MM.1S (cell line): Measurements from ENCODE around the gene TMEM176A.

ENCODE experiments used
- DNase-seq: peaks from one replicate; pipeline ENCODE4 v3.0.0-alpha.2; 2015
- H2AFZ ChIP-seq: fragments of 300-600 bp; sonication (generic); 2 replicates; pipeline ENCODE4 v1.6.0; 2016; ENCODE audit warnings: antibody characterized with exemption, low read length
- H3F3A ChIP-seq: fragments of 300-600 bp; sonication (generic); 2 replicates; pipeline ENCODE4 v1.6.1; 2016; ENCODE audit warnings: mild to moderate bottlenecking, antibody characterized with exemption, low read length, moderate library complexity, mixed read lengths; ENCODE audit not compliant: insufficient read depth
- H3K27ac ChIP-seq: fragments of 300-600 bp; sonication (generic); 2 replicates; pipeline ENCODE4 v1.5.1; 2016; ENCODE audit warnings: mild to moderate bottlenecking, low read length
- H3K27me3 ChIP-seq: fragments of 300-600 bp; sonication (generic); replicated peaks from 2 replicates; pipeline ENCODE4 v1.6.0; 2016; ENCODE audit warnings: low read length; ENCODE audit not compliant: insufficient read depth
- H3K36me3 ChIP-seq: fragments of 300-600 bp; sonication (generic); replicated peaks from 2 replicates; pipeline ENCODE4 v1.6.1; 2016; ENCODE audit warnings: mild to moderate bottlenecking, low read length, mixed read lengths; ENCODE audit not compliant: insufficient read depth
- H3K4me1 ChIP-seq: fragments of 300-600 bp; sonication (generic); 2 replicates; pipeline ENCODE4 v1.6.1; 2016; ENCODE audit warnings: low read length, mixed read lengths
- H3K4me2 ChIP-seq: fragments of 300-600 bp; sonication (generic); 2 replicates; pipeline ENCODE4 v1.6.0; 2016; ENCODE audit warnings: low read depth, low read length
- H3K4me3 ChIP-seq: fragments of 300-600 bp; sonication (generic); 2 replicates; pipeline ENCODE4 v1.5.1; 2016; ENCODE audit warnings: low read length, mixed read lengths
- H3K79me2 ChIP-seq: fragments of 300-600 bp; sonication (generic); 2 replicates; pipeline ENCODE4 v1.6.1; 2016; ENCODE audit warnings: mixed run types, low read length, mixed read lengths
- H3K9ac ChIP-seq: fragments of 300-600 bp; sonication (generic); 2 replicates; pipeline ENCODE4 v1.6.1; 2016; ENCODE audit warnings: low read length, mixed read lengths
- H3K9me2 ChIP-seq: fragments of 300-600 bp; sonication (generic); replicated peaks from 2 replicates; pipeline ENCODE4 v1.6.1; 2016; ENCODE audit warnings: mild to moderate bottlenecking, low read length, mixed read lengths; ENCODE audit not compliant: insufficient read depth
- H3K9me3 ChIP-seq: fragments of 300-600 bp; sonication (generic); replicated peaks from 2 replicates; pipeline ENCODE4 v1.6.1; 2016; ENCODE audit warnings: mild to moderate bottlenecking, low read length, mixed read lengths; ENCODE audit not compliant: insufficient read depth
- H4K20me1 ChIP-seq: fragments of 300-600 bp; sonication (generic); 2 replicates; pipeline ENCODE4 v1.6.1; 2016; ENCODE audit warnings: mild to moderate bottlenecking, low read length, moderate library complexity, mixed read lengths; ENCODE audit not compliant: insufficient read depth
- CTCF ChIP-seq: fragments of 300-600 bp; sonication (generic); IDR thresholded peaks from 2 replicates; pipeline ENCODE4 v1.5.1; 2016; ENCODE audit warnings: antibody characterized with exemption, low read length, mixed read lengths
- EZH2 ChIP-seq: fragments of 300-600 bp; sonication (generic); optimal IDR thresholded peaks from 2 replicates; pipeline ENCODE3; 2017; ENCODE audit warnings: low read depth, mild to moderate bottlenecking, antibody characterized with exemption, low read length, mixed read lengths
- EZH2phosphoT487 ChIP-seq: fragments of 300-600 bp; sonication (generic); IDR thresholded peaks from 2 replicates; pipeline ENCODE4 v1.6.1; 2018; ENCODE audit warnings: antibody characterized with exemption, low read length

The TMEM176A gene

GRCh38 chr7:150823484-150824126, 23.0 kb downstream of the TMEM176A start:
- H2AFZ ChIP-seq = peak overlapping the region; percentile 84
- H3K9ac ChIP-seq = no peak overlapping the region
- H3K27ac ChIP-seq = no peak overlapping the region
- no peak for DNase-seq
- no peaks in the 10 kb centered on the region for H3K79me2 ChIP-seq
- no peaks in the 10 kb centered on the region for H3K9me3 ChIP-seq
- H3K36me3 ChIP-seq = no peaks in the 10 kb centered on the region
- no peak overlapping the region for H3K4me2 ChIP-seq
- no peaks in the 10 kb centered on the region for H3K27me3 ChIP-seq
- H3K9me2 ChIP-seq = no peaks in the 10 kb centered on the region
- no peaks in the 10 kb centered on the region for H4K20me1 ChIP-seq
- TF ChIP-seq EZH2phosphoT487 = no peak
- TF ChIP-seq CTCF = no peak
- TF ChIP-seq EZH2 = no peak
- no peaks in the 10 kb centered on the region for H3F3A ChIP-seq
- H3K4me1 ChIP-seq = no peaks in the 10 kb centered on the region
- H3K4me3 ChIP-seq = no peak overlapping the region

GRCh38 chr7:150824379-150825177, 24.0 kb downstream of the TMEM176A start:
- no peaks in the 10 kb centered on the region for H3K9me3 ChIP-seq
- H4K20me1 ChIP-seq = no peaks in the 10 kb centered on the region
- peak overlapping the region; percentile 42 for H3K9ac ChIP-seq
- H3K4me3 ChIP-seq = peak overlapping the region; percentile 60
- H2AFZ ChIP-seq = peak overlapping the region; percentile 84
- peak; percentile 92 for DNase-seq
- H3K27ac ChIP-seq = peak overlapping the region; percentile 13; the same call in 1 of the 2 replicates
- no peaks in the 10 kb centered on the region for H3K79me2 ChIP-seq
- H3K36me3 ChIP-seq = no peaks in the 10 kb centered on the region
- no peaks in the 10 kb centered on the region for H3F3A ChIP-seq
- TF ChIP-seq CTCF (peak; percentile 74), EZH2phosphoT487 (no peak)
- no peaks in the 10 kb centered on the region for H3K27me3 ChIP-seq
- no peaks in the 10 kb centered on the region for H3K4me1 ChIP-seq
- H3K4me2 ChIP-seq = peak overlapping the region; percentile 55
- H3K9me2 ChIP-seq = no peaks in the 10 kb centered on the region

GRCh38 chr7:150826061-150826849, 25.7 kb downstream of the TMEM176A start:
- no peak overlapping the region for H3K4me2 ChIP-seq
- TF ChIP-seq EZH2phosphoT487 (no peak), EZH2 (no peak), CTCF (no peak)

More at GRCh38 chr7:150826061-150826849, 25.7 kb downstream of the TMEM176A start:
- H3K36me3 ChIP-seq = no peaks in the 10 kb centered on the region
- no peak overlapping the region for H3K9ac ChIP-seq
- no peak for DNase-seq
- no peaks in the 10 kb centered on the region for H3K27me3 ChIP-seq
- H3K4me3 ChIP-seq = no peak overlapping the region
- no peak overlapping the region for H2AFZ ChIP-seq
- no peaks in the 10 kb centered on the region for H3K9me3 ChIP-seq
- H3K79me2 ChIP-seq = no peaks in the 10 kb centered on the region
- no peaks in the 10 kb centered on the region for H3F3A ChIP-seq
- no peaks in the 10 kb centered on the region for H3K9me2 ChIP-seq
- no peak overlapping the region for H3K27ac ChIP-seq
- H3K4me1 ChIP-seq = no peaks in the 10 kb centered on the region
- H4K20me1 ChIP-seq = no peaks in the 10 kb centered on the region
